Sigmoid colon (tissue), 7 donors: ENCODE results near the gene UBE2E3. TPM values are rescaled to one million over a fixed set of nuclear protein-coding genes. Genes with fewer than 3 reads are reported as not detected.

ENCODE experiments used
- DNase-seq: peaks from one replicate; pipeline ENCODE4 v3.0.0-alpha.2; 2019
- H3K27ac ChIP-seq, 4 donors: fragments of 200-600 bp; sonication (generic); one replicate each; pipeline ENCODE4 v1.5.1; 2016 to 2019; ENCODE audit warnings: mild to moderate bottlenecking in 1 of 4
- H3K27me3 ChIP-seq, 3 donors: fragments of 200-600 bp; sonication (generic); one replicate each; pipeline ENCODE4 v1.5.1; 2019; ENCODE audit warnings: mild to moderate bottlenecking in 1 of 3
- H3K36me3 ChIP-seq, 4 donors: fragments of 200-600 bp; sonication (generic); one replicate each; pipeline ENCODE4 v1.5.1; 2016 to 2019
- H3K4me1 ChIP-seq, 4 donors: fragments of 200-600 bp; sonication (generic); one replicate each; pipeline ENCODE4 v1.5.1; 2017 to 2019
- H3K4me3 ChIP-seq, 4 donors: fragments of 200-600 bp; sonication (generic); one replicate each; pipeline ENCODE4 v1.5.1; 2017 to 2019; ENCODE audit warnings: mild to moderate bottlenecking in 2 of 4, moderate library complexity in 1 of 4
- H3K9me3 ChIP-seq, 4 donors: fragments of 200-600 bp in 3 of 4; sonication (generic) in 3 of 4; one replicate each; pipeline versions ENCODE4 v1.5.1 to v1.6.1; 2013 to 2019
- EP300 ChIP-seq, 4 donors: sonication (generic); formaldehyde crosslinking; IDR thresholded peaks; one replicate each; pipeline ENCODE4 v1.6.1; 2017; ENCODE audit warnings: antibody characterized with exemption in 4 of 4
- POLR2A ChIP-seq, 2 donors: fragments of 450-650 bp; IDR thresholded peaks; one replicate each; pipeline ENCODE4 v1.6.1; 2016; ENCODE audit warnings: antibody characterized with exemption in 2 of 2, mild to moderate bottlenecking in 2 of 2, moderate library complexity in 2 of 2
- POLR2AphosphoS5 ChIP-seq, 4 donors: sonication (generic); formaldehyde crosslinking; IDR thresholded peaks; one replicate each; pipeline ENCODE4 v1.6.1; 2017; ENCODE audit warnings: antibody characterized with exemption in 4 of 4
- WGBS, 2 donors: extraction: QIAGEN DNeasy Blood & Tissue Kit; methylation state at CpG; one replicate each; pipeline ENCODE4 v1.1.7; 2013; 5-methylcytosine and 5-hydroxymethylcytosine counted together
- intact Hi-C: fragments of 100-400 bp; cut with DNase I; formaldehyde crosslinking; loops from one replicate; pipeline ENCODE4 v1.15.1; 2023
- polyA plus RNA-seq, 3 donors: library from polyadenylated mRNA; stranded (reverse); fragments of 200-250 nt; gene quantifications; one replicate each; pipeline ENCODE4 v1.2.3, GENCODE V29; 2013
- total RNA-seq, 4 donors: library from RNA; depleted of rRNA; stranded (reverse); fragments of >200 nt; gene quantifications; one replicate each; pipeline ENCODE4 v1.1.0, GENCODE V29; 2016
- TF ChIP-seq, protein P1 (sequence below), 4 experiments: fragments of 450-650 bp in 3 of 4; fragments of 200-600 bp in 1 of 4; IDR thresholded peaks; one replicate each; pipeline ENCODE4 v1.5.1; 2016 to 2019; ENCODE audit warnings: antibody characterized with exemption in 4 of 4, mild to moderate bottlenecking in 3 of 4, moderate library complexity in 2 of 4
- donor health status: healthy with polysubstance abuse.
- donor health status: Bipolar disorder and iron deficiency.
- donor health status: healthy.

The UBE2E3 gene
- total and polyA plus RNA-seq, 7 donors, result 37.5 to 108 (median 48.2) TPM

- Histone ChIP-seq H3K4me1 (no peaks in the 10 kb centered on the region), H3K27ac (no peak overlapping the region), H3K27me3 (no peaks in the 10 kb centered on the region), H3K9me3 (no peaks in the 10 kb centered on the region), H3K36me3 (no peaks in the 10 kb centered on the region), H3K4me3 (no peak overlapping the region)
- TF ChIP-seq EP300 (IDR thresholded peaks at IDR 0.05), result no peak
- TF ChIP-seq POLR2AphosphoS5 (IDR thresholded peaks at IDR 0.05), result no peak
- TF ChIP-seq, protein P1, sequence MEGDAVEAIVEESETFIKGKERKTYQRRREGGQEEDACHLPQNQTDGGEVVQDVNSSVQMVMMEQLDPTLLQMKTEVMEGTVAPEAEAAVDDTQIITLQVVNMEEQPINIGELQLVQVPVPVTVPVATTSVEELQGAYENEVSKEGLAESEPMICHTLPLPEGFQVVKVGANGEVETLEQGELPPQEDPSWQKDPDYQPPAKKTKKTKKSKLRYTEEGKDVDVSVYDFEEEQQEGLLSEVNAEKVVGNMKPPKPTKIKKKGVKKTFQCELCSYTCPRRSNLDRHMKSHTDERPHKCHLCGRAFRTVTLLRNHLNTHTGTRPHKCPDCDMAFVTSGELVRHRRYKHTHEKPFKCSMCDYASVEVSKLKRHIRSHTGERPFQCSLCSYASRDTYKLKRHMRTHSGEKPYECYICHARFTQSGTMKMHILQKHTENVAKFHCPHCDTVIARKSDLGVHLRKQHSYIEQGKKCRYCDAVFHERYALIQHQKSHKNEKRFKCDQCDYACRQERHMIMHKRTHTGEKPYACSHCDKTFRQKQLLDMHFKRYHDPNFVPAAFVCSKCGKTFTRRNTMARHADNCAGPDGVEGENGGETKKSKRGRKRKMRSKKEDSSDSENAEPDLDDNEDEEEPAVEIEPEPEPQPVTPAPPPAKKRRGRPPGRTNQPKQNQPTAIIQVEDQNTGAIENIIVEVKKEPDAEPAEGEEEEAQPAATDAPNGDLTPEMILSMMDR (IDR thresholded peaks at IDR 0.05), result no peak
- TF ChIP-seq POLR2A (IDR thresholded peaks at IDR 0.05), result no peak
- DNase-seq, result no peak
- 75 to 89% methylated on average over 1 of the region's 1 CpG for WGBS, 2 donors
- intact Hi-C loops, result no loop called here
Observed at GRCh38 chr2:180959787-180960186, 20.6 kb upstream of the UBE2E3 start.

DNA sequence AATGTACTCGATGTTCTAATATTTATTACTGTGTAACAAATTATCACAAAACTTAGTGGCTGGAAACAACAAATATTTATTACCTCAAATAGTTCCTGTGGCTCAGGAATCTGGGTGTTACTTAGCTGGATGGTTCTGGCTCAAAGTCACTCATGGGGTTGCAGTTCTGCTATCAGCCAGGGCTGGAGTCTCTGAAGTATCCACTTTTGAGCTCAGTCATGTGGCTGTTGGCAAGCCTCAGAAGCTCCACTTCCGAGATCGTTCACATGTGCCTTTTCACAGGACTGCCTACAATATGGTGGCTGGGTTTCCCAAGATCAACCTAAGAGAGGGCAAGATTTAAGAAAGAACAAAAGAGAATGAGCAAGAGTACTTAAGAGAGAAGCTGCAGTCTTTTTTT, 19.4 kb upstream of the UBE2E3 start:
- Histone ChIP-seq H3K4me1 (no peaks in the 10 kb centered on the region), H3K36me3 (no peaks in the 10 kb centered on the region), H3K27ac (no peak overlapping the region), H3K4me3 (no peak overlapping the region), H3K9me3 (no peaks in the 10 kb centered on the region), H3K27me3 (no peaks in the 10 kb centered on the region)
- intact Hi-C loops, result no loop called here
- TF ChIP-seq, protein P1 (IDR thresholded peaks at IDR 0.05), result no peak
- TF ChIP-seq POLR2A (IDR thresholded peaks at IDR 0.05) (no peak), EP300 (IDR thresholded peaks at IDR 0.05) (no peak), POLR2AphosphoS5 (IDR thresholded peaks at IDR 0.05) (no peak)
- WGBS, 2 donors, result 88% methylated on average over 3 of the region's 3 CpGs
- no peak for DNase-seq

DNA sequence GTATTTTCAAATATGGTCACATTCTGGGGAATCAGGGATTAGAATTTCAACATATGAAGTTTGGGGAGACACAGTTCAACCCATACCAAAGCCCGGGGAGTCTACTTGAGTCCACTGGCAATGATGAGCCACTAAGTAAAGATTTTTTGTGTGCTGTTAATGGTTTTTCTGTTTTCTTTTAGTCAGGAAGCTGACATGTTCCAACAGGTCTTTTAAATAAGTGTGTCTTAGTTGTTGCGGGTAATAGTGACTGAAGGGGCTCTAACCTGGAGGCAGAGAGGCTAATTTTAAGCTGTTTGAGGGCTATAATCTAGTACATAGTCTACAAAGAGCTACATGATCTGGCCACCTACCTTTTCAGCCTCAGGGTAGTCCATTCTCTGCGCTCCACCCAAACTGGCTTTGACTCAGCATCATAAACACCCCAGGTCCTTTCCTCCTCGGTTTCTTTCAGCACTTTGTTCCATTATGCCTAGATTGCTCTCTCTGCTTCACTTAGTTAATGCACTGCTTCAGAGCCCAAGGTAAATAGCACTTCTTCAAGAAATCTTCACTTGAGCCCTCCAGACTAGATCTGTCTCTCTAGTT, 17.6 kb upstream of the UBE2E3 start:
- TF ChIP-seq POLR2A (IDR thresholded peaks at IDR 0.05), result no peak
- TF ChIP-seq, protein P1 (IDR thresholded peaks at IDR 0.05), result no peak
- intact Hi-C loops, result no loop called here

DNA sequence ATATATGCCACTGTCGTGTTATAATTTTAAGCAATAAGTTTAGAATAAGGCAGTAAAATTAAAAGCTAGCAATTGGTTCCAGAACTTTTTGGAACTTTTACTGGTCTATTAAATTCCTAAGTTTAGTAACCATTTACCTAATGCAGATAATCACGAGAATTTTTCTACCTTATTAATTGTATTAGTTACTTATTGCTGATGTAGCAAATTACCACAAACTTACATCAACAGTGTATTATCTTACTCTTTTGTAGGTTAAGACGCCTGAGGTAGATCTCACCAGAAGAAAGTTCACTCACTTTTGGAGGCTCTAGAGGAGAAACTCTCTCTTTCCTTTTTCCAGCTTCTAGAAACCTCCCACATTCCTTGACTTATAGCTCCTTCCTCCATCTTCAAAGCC, 14.0 kb upstream of the UBE2E3 start:
- DNase-seq, result no peak
- peaks cover 0 to 13% (median 5%) of the 10 kb centered on the region in 4 donors for H3K4me1 ChIP-seq
- intact Hi-C loops, result no loop called here
- no peak overlapping the region for H3K4me3 ChIP-seq
- no peaks in the 10 kb centered on the region for H3K27me3 ChIP-seq
- no peak overlapping the region for H3K27ac ChIP-seq
- no peaks in the 10 kb centered on the region for H3K36me3 ChIP-seq
- WGBS, 2 donors, result 90 to 92% methylated on average over 3 of the region's 3 CpGs
- TF ChIP-seq POLR2AphosphoS5 (IDR thresholded peaks at IDR 0.05) (no peak), POLR2A (IDR thresholded peaks at IDR 0.05) (no peak)
- TF ChIP-seq, protein P1 (IDR thresholded peaks at IDR 0.05), result no peak
- H3K9me3 ChIP-seq, result no peaks in the 10 kb centered on the region

More for the DNA sequence above, 17.6 kb upstream of the UBE2E3 start:
- Histone ChIP-seq H3K27me3 (no peaks in the 10 kb centered on the region), H3K36me3 (no peaks in the 10 kb centered on the region), H3K9me3 (no peaks in the 10 kb centered on the region), H3K4me3 (no peak overlapping the region), H3K27ac (no peak overlapping the region), H3K4me1 (no peaks in the 10 kb centered on the region)
- DNase-seq, result no peak
- 80 to 89% methylated on average over 4 of the region's 4 CpGs for WGBS, 2 donors

- H3K4me1 ChIP-seq, result peaks cover 0 to 13% (median 5%) of the 10 kb centered on the region in 4 donors
- H3K9me3 ChIP-seq, result no peaks in the 10 kb centered on the region
- WGBS, 2 donors, result 17 to 56% methylated on average over 1 of the region's 1 CpG
- no peaks in the 10 kb centered on the region for H3K36me3 ChIP-seq
- no peak overlapping the region for H3K27ac ChIP-seq
- no peak for DNase-seq
- intact Hi-C loops, result no loop called here
- H3K27me3 ChIP-seq, result no peaks in the 10 kb centered on the region
- TF ChIP-seq POLR2A (IDR thresholded peaks at IDR 0.05) (no peak), POLR2AphosphoS5 (IDR thresholded peaks at IDR 0.05) (no peak), EP300 (IDR thresholded peaks at IDR 0.05) (no peak)
- TF ChIP-seq, protein P1 (IDR thresholded peaks at IDR 0.05), result no peak
- H3K4me3 ChIP-seq, result no peak overlapping the region
Observed at GRCh38 chr2:180969124-180969523, 11.3 kb upstream of the UBE2E3 start.
